H1 (cell line): Measurements from ENCODE around the gene ELP4.

Experiments
- CHD7 ChIP-seq: fragments of 300-600 bp; sonication (generic); IDR thresholded peaks from 2 replicates; pipeline ENCODE4 v1.7.1; 2012; ENCODE audit warnings: low read length, moderate library complexity, mild to moderate bottlenecking, inconsistent platforms; ENCODE audit not compliant: insufficient replicate concordance
- CTCF ChIP-seq, 3 experiments: IDR thresholded peaks; 1 replicate in 2 of 3; 2 replicates in 1 of 3; pipeline versions ENCODE4 v1.5.1 to v1.6.1; 2011; ENCODE audit warnings: low read length in 3 of 3, mild to moderate bottlenecking in 3 of 3, inconsistent platforms in 2 of 3, low read depth in 1 of 3, moderate library complexity in 1 of 3; ENCODE audit not compliant: insufficient read depth in 1 of 3; ENCODE audit errors: control extremely low read depth in 1 of 3
- FOSL1 ChIP-seq: IDR thresholded peaks from 2 replicates; pipeline ENCODE4 v1.6.1; 2011; ENCODE audit warnings: mild to moderate bottlenecking, low read depth, low read length, moderate library complexity; ENCODE audit not compliant: insufficient read depth
- POLR2A ChIP-seq, 2 experiments: IDR thresholded peaks; 1 replicate in 1 of 2; 2 replicates in 1 of 2; pipeline ENCODE4 v1.6.1; 2011; ENCODE audit warnings: low read depth in 2 of 2, low read length in 2 of 2, mild to moderate bottlenecking in 2 of 2; ENCODE audit errors: control extremely low read depth in 1 of 2
- POLR2AphosphoS5 ChIP-seq: IDR thresholded peaks from 2 replicates; pipeline ENCODE4 v1.6.1; 2011; ENCODE audit warnings: low read depth, low read length
- RAD21 ChIP-seq, 2 experiments: IDR thresholded peaks in 1 of 2; conservative IDR thresholded peaks in 1 of 2; 2 replicates each; pipeline ENCODE4 v1.6.1; 2011; ENCODE audit warnings: low read depth in 2 of 2, low read length in 2 of 2, improper control_type of control experiment in 1 of 2, inconsistent platforms in 1 of 2, mild to moderate bottlenecking in 1 of 2, moderate library complexity in 1 of 2

GRCh38 chr11:31680770-31681169, 171.2 kb downstream of the ELP4 start:
- no peak for TF ChIP-seq CTCF (IDR thresholded peaks at IDR 0.05; ENCODE audit: control extremely low read depth in 1 of 3, insufficient read depth in 1 of 3, low read depth in 1 of 3, low read length in 3 of 3)
- no peak for TF ChIP-seq POLR2A (IDR thresholded peaks at IDR 0.05; ENCODE audit: control extremely low read depth in 1 of 2, low read depth in 2 of 2, low read length in 2 of 2)
- TF ChIP-seq POLR2AphosphoS5, result no peak
- TF ChIP-seq CHD7, result no peak
- TF ChIP-seq FOSL1, result no peak
- TF ChIP-seq RAD21 (IDR thresholded peaks at IDR 0.05 in 1 of 2, conservative IDR thresholded peaks at IDR 0.05 in 1 of 2; ENCODE audit: low read depth in 2 of 2, low read length in 2 of 2), result no peak
